ENCODE measurements around the gene LDB3. TPM values are rescaled to one million over a fixed set of nuclear protein-coding genes. Genes with fewer than 3 reads are reported as not detected.

LDB3 gene
- polyA plus RNA-seq, 1 donor (not counting 4 experiments of a cell fraction or from before 2014, with no cell fraction given) = 0.01 TPM

- Histone ChIP-seq H3K4me2 (ENCODE audit: control insufficient read depth, extremely low read depth, insufficient read depth, low read depth, low read length) (no peak overlapping the region), H3K27me3 (ENCODE audit: control insufficient read depth, extremely low read depth, insufficient read depth, low read length) (peaks cover 14% of the 10 kb centered on the region), H3K4me3 (ENCODE audit: control insufficient read depth in 2 of 3, extremely low read depth in 1 of 3, insufficient read depth in 2 of 3, low read depth in 1 of 3, low read length in 3 of 3) (no peak overlapping the region), H3K9me1 (ENCODE audit: control insufficient read depth, extremely low read depth, insufficient read depth, low read length) (no peaks in the 10 kb centered on the region), H4K20me1 (ENCODE audit: control insufficient read depth, extremely low read depth, insufficient read depth, low read length) (no peaks in the 10 kb centered on the region), H2AFZ (ENCODE audit: control insufficient read depth, low read length) (no peak overlapping the region), H3K79me2 (ENCODE audit: control insufficient read depth, insufficient read depth, low read length) (no peaks in the 10 kb centered on the region), H3K4me1 (ENCODE audit: control insufficient read depth, extremely low read depth, insufficient read depth, low read length) (no peaks in the 10 kb centered on the region), H3K27ac (ENCODE audit: control insufficient read depth, insufficient read depth, low read length) (no peak overlapping the region), H3K36me3 (ENCODE audit: control insufficient read depth in 2 of 2, extremely low read depth in 1 of 2, insufficient read depth in 2 of 2, low read length in 2 of 2) (no peaks in the 10 kb centered on the region), H3K9me3 (ENCODE audit: control insufficient read depth, low read depth, low read length) (no peaks in the 10 kb centered on the region), H3K9ac (ENCODE audit: control insufficient read depth, extremely low read depth, insufficient read depth, low read length) (no peak overlapping the region)
- no peak for DNase-seq (ENCODE audit: low read depth, low spot score)
- no peak for TF ChIP-seq CTCF (optimal IDR thresholded peaks at IDR 0.05 in 1 of 3, IDR thresholded peaks at IDR 0.05 in 1 of 3, conservative IDR thresholded peaks at IDR 0.05 in 1 of 3; ENCODE audit: extremely low read depth in 1 of 3, insufficient read depth in 2 of 3, low read length in 3 of 3)
- TF ChIP-seq EZH2 (IDR thresholded peaks at IDR 0.05; ENCODE audit: low read length) = no peak
- no peak for FAIRE-seq
- dilution Hi-C loops (cut with MboI; ENCODE audit: extremely low pct_ligation_motif_present, low sequenced_read_pairs) = no loop called here
Measured at GRCh38 chr10:86663046-86663345, 5.3 kb upstream of the LDB3 start.

GRCh38 chr10:86663576-86664339 lies 4.6 kb upstream of the LDB3 start:
- H3K9me3 ChIP-seq (ENCODE audit: control insufficient read depth, low read depth, low read length) = no peaks in the 10 kb centered on the region
- DNase-seq (ENCODE audit: low read depth, low spot score) (no peak), FAIRE-seq (no peak)
- no peak overlapping the region for H3K4me2 ChIP-seq (ENCODE audit: control insufficient read depth, extremely low read depth, insufficient read depth, low read depth, low read length)
- no peak overlapping the region for H3K4me3 ChIP-seq (ENCODE audit: control insufficient read depth in 2 of 3, extremely low read depth in 1 of 3, insufficient read depth in 2 of 3, low read depth in 1 of 3, low read length in 3 of 3)
- peaks cover 14% of the 10 kb centered on the region for H3K27me3 ChIP-seq (ENCODE audit: control insufficient read depth, extremely low read depth, insufficient read depth, low read length)
- no peaks in the 10 kb centered on the region for H3K9me1 ChIP-seq (ENCODE audit: control insufficient read depth, extremely low read depth, insufficient read depth, low read length)
- no peak overlapping the region for H3K9ac ChIP-seq (ENCODE audit: control insufficient read depth, extremely low read depth, insufficient read depth, low read length)
- no peaks in the 10 kb centered on the region for H3K79me2 ChIP-seq (ENCODE audit: control insufficient read depth, insufficient read depth, low read length)
- H2AFZ ChIP-seq (ENCODE audit: control insufficient read depth, low read length) = no peak overlapping the region
- dilution Hi-C loops (cut with MboI; ENCODE audit: extremely low pct_ligation_motif_present, low sequenced_read_pairs) = no loop called here
- TF ChIP-seq CTCF (optimal IDR thresholded peaks at IDR 0.05 in 1 of 3, IDR thresholded peaks at IDR 0.05 in 1 of 3, conservative IDR thresholded peaks at IDR 0.05 in 1 of 3; ENCODE audit: extremely low read depth in 1 of 3, insufficient read depth in 2 of 3, low read length in 3 of 3) (no peak), EZH2 (IDR thresholded peaks at IDR 0.05; ENCODE audit: low read length) (no peak)
- H3K36me3 ChIP-seq (ENCODE audit: control insufficient read depth in 2 of 2, extremely low read depth in 1 of 2, insufficient read depth in 2 of 2, low read length in 2 of 2) = no peaks in the 10 kb centered on the region
- H4K20me1 ChIP-seq (ENCODE audit: control insufficient read depth, extremely low read depth, insufficient read depth, low read length) = peaks cover 2% of the 10 kb centered on the region
- H3K27ac ChIP-seq (ENCODE audit: control insufficient read depth, insufficient read depth, low read length) = no peak overlapping the region
- H3K4me1 ChIP-seq (ENCODE audit: control insufficient read depth, extremely low read depth, insufficient read depth, low read length) = no peaks in the 10 kb centered on the region

Measured in keratinocyte (primary cell).